Mesothelial cell of epicardium (in vitro differentiated cells): ENCODE results near the gene RIN2. TPM values are rescaled to one million over a fixed set of nuclear protein-coding genes. Genes with fewer than 3 reads are reported as not detected.

ENCODE experiments used
- DNase-seq, 2 experiments: peaks; one replicate each; pipeline ENCODE4 v3.0.0; 2021; ENCODE audit warnings: low spot score in 2 of 2; ENCODE audit not compliant: unreplicated experiment in 2 of 2
- H3K27ac Mint-ChIP-seq: 2 replicates; pipeline ENCODE4 v1.8.0; 2021; ENCODE audit warnings: mixed read lengths
- H3K27me3 Mint-ChIP-seq: 2 replicates; pipeline ENCODE4 v1.8.0; 2021; ENCODE audit warnings: low read depth, mixed read lengths
- H3K36me3 Mint-ChIP-seq: 2 replicates; pipeline ENCODE4 v1.8.0; 2021; ENCODE audit warnings: mixed read lengths
- H3K4me1 Mint-ChIP-seq: 2 replicates; pipeline ENCODE4 v1.8.0; 2021; ENCODE audit warnings: mixed read lengths
- H3K4me3 Mint-ChIP-seq: 2 replicates; pipeline ENCODE4 v1.8.0; 2021; ENCODE audit warnings: mild to moderate bottlenecking, moderate library complexity, mixed read lengths
- H3K9me3 Mint-ChIP-seq: 2 replicates; pipeline ENCODE4 v1.8.0; 2021; ENCODE audit warnings: mixed read lengths
- CTCF ChIP-seq: fragments of 200-600 bp; sonication (generic); IDR thresholded peaks from one replicate; pipeline ENCODE4 v1.5.0; 2021; ENCODE audit warnings: antibody characterized with exemption; ENCODE audit not compliant: unreplicated experiment
- total RNA-seq: library from RNA; stranded (reverse); gene quantifications from 3 replicates; pipeline ENCODE4 v1.2.1, GENCODE V29; 2021

Gene RIN2
- total RNA-seq, 1 donor from 2014 or later, result 59.4 TPM

- Mint-ChIP-seq H3K4me3 (no peak overlapping the region), H3K4me1 (peaks cover 43% of the 10 kb centered on the region), H3K9me3 (peaks cover 18% of the 10 kb centered on the region), H3K36me3 (peaks cover 19% of the 10 kb centered on the region), H3K27me3 (no peaks in the 10 kb centered on the region), H3K27ac (no peak overlapping the region)
- TF ChIP-seq CTCF, result no peak
- DNase-seq, result no peak
Measured at GRCh38 chr20:19787366-19787765, 29.3 kb downstream of the RIN2 start.

GRCh38 chr20:19789009-19789408 lies 31.0 kb downstream of the RIN2 start:
- no peak overlapping the region for H3K27ac Mint-ChIP-seq
- no peak for DNase-seq
- no peak overlapping the region for H3K4me3 Mint-ChIP-seq
- TF ChIP-seq CTCF, result no peak
- H3K9me3 Mint-ChIP-seq, result peaks cover 18% of the 10 kb centered on the region
- no peaks in the 10 kb centered on the region for H3K27me3 Mint-ChIP-seq
- peaks cover 27% of the 10 kb centered on the region for H3K4me1 Mint-ChIP-seq
- H3K36me3 Mint-ChIP-seq, result peaks cover 23% of the 10 kb centered on the region

DNA sequence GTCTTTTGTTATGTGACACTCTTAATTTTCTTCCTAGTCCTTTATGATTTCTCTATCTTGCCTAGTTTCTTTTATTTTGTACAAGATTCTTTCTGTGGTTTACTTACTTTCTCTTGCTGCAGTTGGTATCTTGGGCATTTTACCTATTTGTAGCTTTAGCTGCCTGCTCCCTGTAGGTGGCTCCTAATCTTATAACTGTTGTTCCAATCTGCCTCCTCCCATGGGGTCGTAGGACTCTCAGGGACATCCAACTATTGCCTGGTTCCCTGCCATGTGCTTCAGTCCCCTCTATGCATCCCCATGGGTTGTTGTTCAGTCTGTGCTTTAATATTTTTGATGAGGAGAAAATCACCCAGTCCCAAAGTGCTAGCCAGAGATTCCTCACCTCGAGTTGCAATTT lies 31.4 kb downstream of the RIN2 start:
- Mint-ChIP-seq H3K4me3 (no peak overlapping the region), H3K27me3 (no peaks in the 10 kb centered on the region), H3K4me1 (peaks cover 23% of the 10 kb centered on the region), H3K9me3 (peaks cover 18% of the 10 kb centered on the region), H3K27ac (no peak overlapping the region), H3K36me3 (peaks cover 23% of the 10 kb centered on the region)
- DNase-seq, result no peak
- TF ChIP-seq CTCF, result no peak

DNA sequence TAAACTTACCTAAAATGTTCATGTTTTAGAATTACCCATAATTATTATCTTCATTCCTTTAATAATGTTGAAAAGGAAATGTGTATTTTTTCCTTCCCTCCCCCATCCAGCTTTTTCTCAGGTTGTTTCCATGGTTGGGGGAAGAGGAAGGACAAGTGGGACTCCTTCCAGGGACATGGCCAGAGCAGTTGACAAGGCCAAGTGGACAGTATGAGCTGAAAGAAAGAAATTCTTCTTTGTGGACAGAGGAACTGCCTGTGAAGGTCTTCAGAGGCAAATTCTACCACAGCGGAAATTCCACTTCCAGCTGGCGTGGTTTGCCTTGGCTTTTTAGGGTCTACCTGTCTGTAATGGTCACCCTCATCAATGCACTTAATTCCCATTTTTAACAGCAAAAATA lies 33.8 kb downstream of the RIN2 start:
- peaks cover 23% of the 10 kb centered on the region for H3K36me3 Mint-ChIP-seq
- H3K4me3 Mint-ChIP-seq, result no peak overlapping the region
- DNase-seq, result no peak
- peaks cover 18% of the 10 kb centered on the region for H3K9me3 Mint-ChIP-seq
- no peaks in the 10 kb centered on the region for H3K4me1 Mint-ChIP-seq
- no peak overlapping the region for H3K27ac Mint-ChIP-seq
- no peaks in the 10 kb centered on the region for H3K27me3 Mint-ChIP-seq
- no peak for TF ChIP-seq CTCF

DNA sequence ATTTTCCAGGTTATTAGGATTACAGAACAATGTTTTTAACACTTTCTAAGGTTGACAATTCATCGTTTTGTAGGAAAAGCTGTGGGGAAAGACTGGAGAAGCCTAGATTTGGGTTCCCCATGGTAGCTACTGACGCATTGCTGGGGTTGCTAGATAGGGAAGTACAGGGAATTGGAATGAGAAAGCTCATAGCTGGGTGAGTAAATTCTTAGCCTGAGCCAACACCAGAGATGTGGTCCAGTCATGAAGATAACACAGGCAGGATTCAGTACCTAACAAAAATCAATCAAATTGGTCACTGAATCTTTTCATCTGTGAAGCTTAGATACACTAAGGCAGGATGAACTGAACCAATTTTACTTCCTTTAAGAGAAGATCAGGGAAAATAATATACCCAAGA lies 35.7 kb downstream of the RIN2 start:
- H3K27me3 Mint-ChIP-seq, result no peaks in the 10 kb centered on the region
- H3K27ac Mint-ChIP-seq, result no peak overlapping the region
- H3K4me1 Mint-ChIP-seq, result no peaks in the 10 kb centered on the region
- H3K9me3 Mint-ChIP-seq, result peaks cover 12% of the 10 kb centered on the region
- no peak for DNase-seq
- H3K36me3 Mint-ChIP-seq, result peaks cover 18% of the 10 kb centered on the region
- H3K4me3 Mint-ChIP-seq, result no peak overlapping the region
- no peak for TF ChIP-seq CTCF

GRCh38 chr20:19794941-19795340 lies 36.9 kb downstream of the RIN2 start:
- no peak for DNase-seq
- Mint-ChIP-seq H3K36me3 (peaks cover 17% of the 10 kb centered on the region), H3K27me3 (no peaks in the 10 kb centered on the region), H3K4me3 (no peak overlapping the region), H3K4me1 (no peaks in the 10 kb centered on the region), H3K9me3 (peaks cover under 1% of the 10 kb centered on the region), H3K27ac (no peak overlapping the region)
- no peak for TF ChIP-seq CTCF
